ENCODE measurements around the gene IAH1.

IAH1 gene

DNA sequence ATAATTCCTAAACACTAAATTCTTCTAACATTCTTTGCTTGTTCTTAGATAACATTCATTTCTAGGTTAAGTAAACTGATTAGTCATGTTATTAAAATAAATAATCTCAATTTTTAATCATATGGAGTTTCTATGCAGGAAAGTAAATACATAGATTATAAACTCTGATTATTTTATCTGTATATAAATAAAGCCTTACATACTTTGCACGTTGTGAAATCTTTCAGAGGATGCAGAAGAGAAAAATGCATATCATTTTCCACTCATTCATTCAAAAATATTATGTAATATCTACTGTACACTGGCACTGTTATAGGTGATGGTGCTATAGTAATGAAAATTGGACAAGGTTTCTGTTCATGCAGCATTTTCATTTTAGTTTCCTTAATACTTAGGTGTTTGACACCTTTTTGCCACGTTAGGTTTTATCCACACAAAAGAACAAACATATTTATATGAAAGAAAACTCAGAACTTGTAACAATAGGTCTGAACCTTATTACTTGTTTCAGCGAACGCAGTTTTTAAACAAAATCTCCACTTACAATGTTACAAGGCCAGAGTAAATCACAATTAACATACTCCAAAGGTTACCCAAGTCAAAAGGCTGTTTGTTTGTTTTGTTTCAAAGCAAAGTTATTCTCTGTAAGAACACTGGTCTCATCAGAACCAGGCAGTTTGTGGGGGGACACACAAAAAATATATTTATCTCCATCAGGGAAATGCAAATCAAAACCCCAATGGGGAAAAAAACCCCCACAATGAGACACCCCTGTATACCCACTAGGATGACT lies 53.8 kb downstream of the IAH1 start:
- DNase-seq (ENCODE audit: low read depth in 3 of 3), result no peak

DNA sequence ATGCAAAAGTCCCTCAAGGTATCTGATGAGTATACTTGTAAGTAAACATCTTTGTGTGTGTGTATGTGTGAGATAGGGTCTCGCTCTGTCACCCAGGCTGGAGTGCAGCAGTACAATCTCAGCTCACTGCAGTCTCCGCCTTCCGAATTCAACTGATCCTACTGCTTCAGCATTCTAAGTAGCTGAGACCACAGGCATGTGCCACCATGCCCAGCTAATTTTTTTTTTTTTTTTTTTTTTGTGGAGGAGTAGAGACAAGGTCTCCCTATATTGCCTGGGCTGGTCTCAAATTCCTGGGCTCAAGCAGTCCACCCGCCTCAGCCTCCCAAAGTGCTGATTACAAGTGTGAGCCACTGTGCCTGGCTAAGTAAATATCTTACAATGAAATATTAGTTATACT lies 58.1 kb downstream of the IAH1 start:
- DNase-seq (ENCODE audit: low read depth in 3 of 3), result no peak

DNA sequence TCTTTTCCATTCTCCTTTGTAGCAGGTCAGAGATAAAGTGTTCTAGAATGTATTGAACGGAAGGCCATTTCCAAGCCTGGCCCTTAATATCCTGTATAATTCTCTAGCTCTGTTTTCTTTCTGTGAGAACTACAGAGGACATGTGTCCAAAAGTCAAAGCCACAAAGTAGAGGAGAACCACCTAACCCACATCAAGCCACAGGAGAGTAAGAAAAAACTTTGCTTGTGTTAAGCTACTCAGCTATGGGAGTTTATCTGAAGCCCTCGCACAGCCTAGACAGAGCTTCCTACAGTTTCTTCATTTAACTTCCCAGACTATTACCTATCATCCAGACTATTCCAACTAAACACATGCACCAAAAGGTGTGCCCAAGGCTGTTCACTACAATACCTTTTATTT lies 59.3 kb downstream of the IAH1 start:
- DNase-seq (ENCODE audit: low read depth in 3 of 3), result no peak

DNA sequence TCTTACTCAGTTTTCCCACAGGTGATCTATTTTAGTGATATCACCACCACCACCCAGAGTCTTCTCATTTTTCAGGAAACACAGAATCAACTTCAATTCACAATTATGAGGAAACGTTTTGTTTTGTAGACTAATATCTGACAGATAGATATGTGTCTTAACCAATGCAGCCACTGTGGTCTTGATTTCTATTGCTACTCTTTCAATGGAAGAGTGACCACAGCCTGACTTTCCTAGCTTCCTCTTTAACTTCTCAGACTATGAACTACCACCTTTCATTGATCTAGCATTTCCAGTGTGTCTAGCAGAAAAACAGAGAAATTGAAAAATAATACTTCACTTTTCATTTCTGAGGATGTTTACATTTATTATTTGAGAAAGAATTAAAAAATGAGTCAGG lies 60.8 kb downstream of the IAH1 start:
- DNase-seq (ENCODE audit: low read depth in 3 of 3), result no peak

DNA sequence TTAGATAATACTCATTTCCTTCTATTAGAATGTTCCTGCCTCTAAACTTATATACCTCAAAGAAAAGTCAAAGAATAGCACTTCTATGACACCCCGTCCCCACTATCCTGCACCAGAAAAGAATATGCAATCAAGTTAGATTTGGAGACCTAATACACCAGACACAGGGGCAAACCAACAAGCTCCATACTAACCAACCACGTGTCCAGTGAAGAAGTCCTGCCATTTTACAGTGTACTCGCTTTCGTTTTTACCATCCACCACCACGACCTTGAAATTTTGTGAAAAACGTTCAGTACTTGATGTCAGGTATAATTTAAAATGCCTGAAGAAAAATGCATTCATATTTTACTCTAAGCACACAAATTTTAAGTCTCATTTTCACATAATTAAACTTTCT lies 62.2 kb downstream of the IAH1 start:
- no peak for DNase-seq (ENCODE audit: low read depth in 3 of 3)

DNA sequence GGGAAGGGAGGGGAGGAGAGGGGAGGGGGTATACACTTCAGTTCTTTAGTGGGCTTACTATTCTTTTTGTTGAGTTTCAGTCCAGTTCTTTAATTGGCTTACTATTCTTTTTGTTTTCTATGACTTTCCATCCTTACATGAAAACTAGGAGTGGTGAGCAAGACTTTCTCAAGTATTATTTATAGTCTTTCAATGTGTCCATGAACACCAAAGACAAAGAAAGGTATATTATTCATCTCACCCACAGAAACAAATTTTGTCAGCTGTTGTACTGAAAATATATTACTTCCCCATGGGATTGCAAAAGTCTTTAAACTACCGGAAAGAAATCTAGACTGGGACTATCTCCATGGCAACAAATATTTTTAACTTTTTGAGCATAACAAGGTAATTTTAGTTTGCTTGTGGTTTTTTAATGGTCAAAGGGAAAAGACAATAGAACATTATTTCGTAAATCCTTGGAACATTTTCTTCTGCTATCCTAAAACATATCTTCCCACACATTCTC lies 63.7 kb downstream of the IAH1 start:
- DNase-seq (ENCODE audit: low read depth in 3 of 3), result no peak

Measured in stimulated activated CD4-positive, alpha-beta T cell treated with anti-CD3 and anti-CD28 coated beads, TNF-alpha, amount 100 ng/mL, for 48 hours (primary cell).